Kidney glomerular epithelial cell (primary cell): ENCODE results near the gene PTPRO.

Source experiments
- DNase-seq: peaks from one replicate; lab custom pipeline; 2025; lab: John Stamatoyannopoulos, UW

Gene PTPRO

DNA sequence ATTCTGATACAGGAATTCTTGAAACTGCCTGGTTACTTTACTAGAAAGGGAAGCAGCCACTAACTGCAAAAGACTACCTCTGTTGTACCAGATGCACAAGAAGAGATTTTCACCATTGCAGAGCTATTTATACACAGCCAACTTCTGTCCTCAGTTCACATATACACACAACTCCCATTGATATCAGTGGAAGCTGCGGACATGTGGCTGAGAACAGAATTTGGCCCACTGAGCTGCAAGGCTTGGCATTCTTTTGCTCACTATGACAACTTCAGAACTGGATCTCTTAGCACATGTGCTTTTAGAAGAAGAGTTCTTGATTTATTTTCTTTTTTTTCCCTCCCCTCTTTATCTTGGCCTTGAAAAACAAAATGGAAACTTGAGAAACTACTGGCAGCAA lies 28.3 kb downstream of the PTPRO start:
- no peak for DNase-seq

DNA sequence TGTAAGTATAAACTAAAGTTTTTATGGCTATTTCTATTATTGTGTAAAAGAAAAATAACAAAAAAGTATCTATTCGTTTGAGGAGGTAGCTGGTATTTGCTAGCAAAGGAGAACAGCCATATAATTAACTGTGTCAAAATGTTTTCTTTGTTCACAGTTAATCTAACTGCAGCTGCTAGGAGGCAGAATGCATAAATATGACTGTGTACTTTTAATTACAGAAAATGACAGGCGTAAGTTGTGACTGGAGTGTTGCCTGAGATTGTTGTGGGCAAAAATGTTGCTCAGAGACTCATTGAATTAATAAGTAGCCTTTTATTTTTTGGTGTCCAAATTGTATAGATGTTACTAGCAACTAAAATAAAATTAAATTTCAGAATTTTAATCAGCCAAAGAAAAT lies 33.5 kb downstream of the PTPRO start:
- no peak for DNase-seq

- DNase-seq = no peak
Observed at GRCh38 chr12:15356951-15357364, 34.6 kb downstream of the PTPRO start.

- peak; percentile 16 for DNase-seq
Observed at GRCh38 chr12:15364221-15365160, 42.2 kb downstream of the PTPRO start.

GRCh38 chr12:15368812-15369211 lies 46.5 kb downstream of the PTPRO start:
- DNase-seq = peak; percentile 78

DNA sequence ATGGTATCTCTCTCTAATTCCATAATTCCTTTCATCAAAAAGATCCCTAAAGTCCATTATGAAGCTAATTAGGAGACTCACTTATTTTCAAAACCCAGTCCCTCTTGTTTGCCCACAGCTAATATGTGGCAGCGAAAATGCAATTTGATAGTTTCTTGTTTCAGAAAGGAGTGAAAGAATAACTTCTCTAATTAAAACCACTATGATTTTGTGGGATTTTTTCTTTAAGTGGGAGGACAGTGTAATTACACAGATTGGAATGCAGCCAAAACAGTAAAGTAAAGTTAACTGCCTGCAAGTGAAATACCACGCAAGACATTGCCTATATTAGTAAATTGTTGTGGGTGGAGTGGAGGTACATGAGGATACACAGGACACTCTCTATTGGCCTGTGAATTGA lies 50.0 kb downstream of the PTPRO start:
- no peak for DNase-seq

GRCh38 chr12:15387772-15388171 lies 65.5 kb downstream of the PTPRO start:
- no peak for DNase-seq

GRCh38 chr12:15389561-15389960 lies 67.3 kb downstream of the PTPRO start:
- DNase-seq = no peak

GRCh38 chr12:15393037-15393436 lies 70.7 kb downstream of the PTPRO start:
- peak; percentile 97 for DNase-seq

GRCh38 chr12:15393995-15394394 lies 71.7 kb downstream of the PTPRO start:
- no peak for DNase-seq

GRCh38 chr12:15404485-15404884 lies 82.2 kb downstream of the PTPRO start:
- DNase-seq = peak; percentile 81

- DNase-seq = peak; percentile 73
Observed at GRCh38 chr12:15405606-15406005, 83.3 kb downstream of the PTPRO start.

DNA sequence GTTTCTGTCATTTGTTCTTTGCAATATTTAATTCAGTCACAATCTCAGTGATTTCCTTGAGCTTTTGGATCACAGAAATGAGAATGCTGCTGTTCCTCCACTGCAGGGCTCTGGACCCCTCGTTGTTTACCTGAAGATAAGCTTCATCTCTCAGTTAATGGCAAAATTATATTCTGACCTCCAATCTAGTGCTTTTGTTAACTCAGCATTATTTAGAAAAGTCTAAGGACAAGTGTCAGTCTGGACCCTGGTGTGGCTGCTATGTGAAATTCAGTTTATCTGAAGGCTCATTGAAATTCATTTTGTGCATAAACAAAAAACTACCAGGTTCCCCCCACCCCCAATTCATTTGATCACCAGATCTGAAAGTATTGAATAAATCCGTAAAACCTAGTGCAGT lies 84.7 kb downstream of the PTPRO start:
- DNase-seq = no peak

GRCh38 chr12:15411842-15412241 lies 89.5 kb downstream of the PTPRO start:
- no peak for DNase-seq

- DNase-seq = no peak
Observed at GRCh38 chr12:15417691-15418090, 95.4 kb downstream of the PTPRO start.

- DNase-seq = no peak
Observed at GRCh38 chr12:15423629-15424028, 101.3 kb downstream of the PTPRO start.

DNA sequence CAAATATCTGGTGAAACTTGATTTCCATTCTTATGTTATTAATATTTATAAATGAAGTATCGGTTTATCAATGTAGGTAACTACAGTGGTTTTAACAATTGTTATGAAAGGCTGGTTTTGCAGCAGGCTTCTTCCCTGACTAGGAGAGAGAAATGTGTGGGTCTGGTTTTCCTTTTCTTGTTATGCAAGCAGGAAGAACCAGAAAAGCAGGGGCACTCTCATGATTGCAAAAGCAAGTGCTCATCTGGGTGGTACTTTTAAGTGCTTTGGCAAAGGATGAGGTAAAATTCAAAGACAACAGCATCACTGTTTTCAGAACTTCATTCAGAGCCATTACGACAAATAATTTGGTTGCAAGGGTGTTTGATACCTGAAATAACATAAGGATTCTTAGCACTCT lies 105.6 kb downstream of the PTPRO start:
- no peak for DNase-seq

GRCh38 chr12:15428632-15429031 lies 106.3 kb downstream of the PTPRO start:
- DNase-seq = no peak

- no peak for DNase-seq
Observed at GRCh38 chr12:15429262-15429661, 107.0 kb downstream of the PTPRO start.

- no peak for DNase-seq
Observed at GRCh38 chr12:15435597-15435996, 113.3 kb downstream of the PTPRO start.

GRCh38 chr12:15439459-15439858 lies 117.2 kb downstream of the PTPRO start:
- no peak for DNase-seq

DNA sequence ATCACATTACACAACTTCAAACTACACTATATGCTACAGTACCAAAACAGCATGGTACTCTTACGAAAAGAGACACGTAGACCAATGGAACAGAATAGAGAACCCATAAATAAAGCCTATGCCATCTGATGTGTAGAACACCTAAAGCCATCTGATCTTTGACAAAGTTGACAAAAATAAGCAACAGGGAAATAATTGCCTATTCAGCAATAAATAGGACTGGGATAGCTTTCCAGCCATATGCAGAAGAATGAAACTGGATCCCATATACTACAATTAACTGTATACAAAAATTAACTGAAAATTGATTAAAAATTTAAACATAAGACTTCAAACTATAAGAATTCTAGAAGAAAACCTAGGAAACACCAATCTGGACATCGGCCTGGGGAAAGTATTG lies 120.7 kb downstream of the PTPRO start:
- DNase-seq = no peak

DNA sequence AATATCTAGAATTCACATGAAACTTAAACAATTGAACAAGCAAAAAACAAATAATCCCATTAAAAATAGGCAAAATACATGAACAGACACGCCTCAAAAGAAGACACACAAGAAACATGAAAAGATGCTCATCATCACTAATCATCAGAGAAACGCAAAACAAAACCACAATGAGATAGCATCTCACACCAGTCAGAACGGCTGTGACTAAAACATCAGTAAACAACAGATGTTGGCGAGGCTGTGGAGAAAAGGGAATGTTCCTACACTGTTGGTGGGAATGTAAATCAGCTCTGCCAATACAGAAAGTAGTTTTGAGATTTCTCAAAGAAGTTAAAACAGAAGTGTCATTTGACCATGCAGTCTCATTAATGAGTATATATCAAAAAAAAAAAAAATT lies 121.3 kb downstream of the PTPRO start:
- DNase-seq = no peak

DNA sequence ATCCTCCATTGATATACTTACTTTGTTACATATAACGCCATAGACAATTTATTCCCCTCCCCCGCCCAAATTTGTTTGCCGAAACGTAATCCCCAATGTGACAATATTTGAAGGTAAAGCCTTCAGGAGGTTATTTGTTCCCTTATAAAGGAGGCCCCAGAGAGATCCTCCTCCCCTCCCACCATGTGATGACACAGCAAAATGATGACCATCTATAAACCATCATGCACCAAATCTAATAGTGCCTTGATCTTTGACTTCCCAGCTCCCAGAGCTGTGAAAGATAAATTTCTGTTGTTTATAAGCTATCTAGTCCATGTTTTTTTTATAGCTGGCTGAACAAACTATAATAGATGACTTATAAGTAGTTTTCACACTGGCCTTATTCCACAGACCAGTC lies 122.2 kb downstream of the PTPRO start:
- DNase-seq = no peak
